Left renal cortex interstitium (tissue), 4 donors: ENCODE data around the gene CIAO1. TPM values are rescaled to one million over a fixed set of nuclear protein-coding genes. Genes with fewer than 3 reads are reported as not detected.

Source experiments
- DNase-seq, 4 donors: peaks; one replicate each; pipeline ENCODE4 v3.0.0-alpha.2; 2013; ENCODE audit warnings: low read depth in 4 of 4, low spot score in 2 of 4, missing footprints in 1 of 4
- polyA plus RNA-seq, 4 donors: library from polyadenylated mRNA; unstranded; fragments of 120-200 nt; gene quantifications; one replicate each; pipeline ENCODE4 v1.2.1, GENCODE V29; 2013; ENCODE audit not compliant: insufficient read length in 4 of 4

CIAO1 gene
- polyA plus RNA-seq, 4 donors = 61.5 to 82.0 (median 72.3) TPM

GRCh38 chr2:96320728-96321622, 55.0 kb downstream of the CIAO1 start:
- no peak for DNase-seq

Other genes starting within 250 kb of the CIAO1 start
- 1 to 10 TPM; 2.9 to 5.0 (median 3.5) TPM for gene GPAT2, start 231.3 kb upstream of the CIAO1 start, polyA plus RNA-seq
- 1 to 10 TPM; 3.0 to 5.1 (median 4.0) TPM for gene ADRA2B, start 149.7 kb upstream of the CIAO1 start, polyA plus RNA-seq
- gene ASTL, start 127.7 kb upstream of the CIAO1 start, polyA plus RNA-seq = under 1 TPM; 0.13 to 0.27 (median 0.18) TPM
- 1 to 10 TPM; 4.0 to 6.2 (median 4.7) TPM for gene DUSP2, start 120.8 kb upstream of the CIAO1 start, polyA plus RNA-seq
- gene STARD7, start 57.4 kb upstream of the CIAO1 start, polyA plus RNA-seq = 100 to 1,000 TPM; 122 to 146 (median 138) TPM
- gene TMEM127, start 228 bp upstream of the CIAO1 start, polyA plus RNA-seq = 10 to 100 TPM; 41.9 to 46.2 (median 45.2) TPM
- 100 to 1,000 TPM; 177 to 201 (median 189) TPM for gene SNRNP200, start 39.3 kb downstream of the CIAO1 start, polyA plus RNA-seq
- 1 to 10 TPM; 3.9 to 5.7 (median 4.8) TPM for gene ITPRIPL1, start 59.1 kb downstream of the CIAO1 start, polyA plus RNA-seq
- gene NCAPH, start 69.5 kb downstream of the CIAO1 start, polyA plus RNA-seq = 10 to 100 TPM; 16.1 to 21.5 (median 17.7) TPM
- gene NEURL3, start 239.1 kb downstream of the CIAO1 start, polyA plus RNA-seq = 1 to 10 TPM; 4.5 to 7.5 (median 6.2) TPM